ENCODE data around the gene MCM5. TPM values are rescaled to one million over a fixed set of nuclear protein-coding genes. Genes with fewer than 3 reads are reported as not detected.

The MCM5 gene
- total and polyA plus RNA-seq, 2 of the 13 experiments (the other 11 are each of a cell fraction or from before 2014, with no cell fraction given): 40.2 to 93.5 TPM

GRCh38 chr22:35449829-35450689 lies 50.1 kb downstream of the MCM5 start:
- no peak overlapping the region for H2AFZ ChIP-seq (ENCODE audit: low read length)
- H3K36me3 ChIP-seq (replicated peaks in 1 of 2; ENCODE audit: control insufficient read depth in 1 of 2, insufficient read depth in 2 of 2, low read length in 2 of 2): 0 out of 5 replicates have a peak, but pooled peaks cover 0 to 4% of the 10 kb centered on the region in 2 experiments
- H3K4me1 ChIP-seq (ENCODE audit: insufficient read depth, low read length): peaks cover 13% of the 10 kb centered on the region
- DNase-seq (ENCODE audit: low spot score) (no peak), ATAC-seq (no peak), FAIRE-seq (no peak)
- H3K9ac ChIP-seq (ENCODE audit: insufficient read depth, low read depth, low read length): no peak overlapping the region
- no TSS peak for BruUV-seq (replicated peaks)
- no peak for TF ChIP-seq ZNF17 (CRISPR knock-in tag; IDR thresholded peaks at IDR 0.05)
- no peaks in the 10 kb centered on the region for H3K27me3 ChIP-seq (ENCODE audit: control insufficient read depth in 1 of 2, insufficient read depth in 2 of 2, low read length in 2 of 2)
- H3K9me3 ChIP-seq (ENCODE audit: low read length): no peaks in the 10 kb centered on the region
- no peak overlapping the region for H3K4me2 ChIP-seq (ENCODE audit: low read depth, low read length)
- no peaks in the 10 kb centered on the region for H4K20me1 ChIP-seq (ENCODE audit: insufficient read depth, low read length)
- POLR2A ChIA-PET: no interaction called here
- CTCF ChIA-PET (ENCODE audit: low intra/inter-chr PET ratio, low total read pairs): no interaction called here
- no peak overlapping the region for H3K27ac ChIP-seq (ENCODE audit: extremely low read length, insufficient read depth, low read length)
- H3K79me2 ChIP-seq (ENCODE audit: insufficient read depth, low read length): no peaks in the 10 kb centered on the region
- 92% methylated on average over 16 of the region's 17 CpGs for WGBS (ENCODE audit: low lambda C conversion rate)
- in situ Hi-C loops (cut with HindIII; ENCODE audit: extremely low pct_ligation_motif_present, low pct_unique_long_range_greater_than_20kb) (loop anchor here (25.0 kb wide), 1 partner anchor 287 kb away; no protein-coding TSS in a partner anchor), intact Hi-C loops (cut with micrococcal nuclease; ENCODE audit: unreplicated experiment) (no loop called here)
- no peak overlapping the region for H3K4me3 ChIP-seq (replicated peaks in 1 of 3; ENCODE audit: insufficient read depth in 1 of 3, low read depth in 2 of 3, low read length in 3 of 3)

- Histone ChIP-seq H3K4me2 (ENCODE audit: low read depth, low read length) (no peak overlapping the region), H3K27ac (ENCODE audit: extremely low read length, insufficient read depth, low read length) (no peak overlapping the region), H2AFZ (ENCODE audit: low read length) (no peak overlapping the region), H3K4me3 (replicated peaks in 1 of 3; ENCODE audit: insufficient read depth in 1 of 3, low read depth in 2 of 3, low read length in 3 of 3) (no peak overlapping the region), H4K20me1 (ENCODE audit: insufficient read depth, low read length) (no peaks in the 10 kb centered on the region), H3K4me1 (ENCODE audit: insufficient read depth, low read length) (peaks cover 13% of the 10 kb centered on the region), H3K27me3 (ENCODE audit: control insufficient read depth in 1 of 2, insufficient read depth in 2 of 2, low read length in 2 of 2) (no peaks in the 10 kb centered on the region), H3K9me3 (ENCODE audit: low read length) (no peaks in the 10 kb centered on the region), H3K36me3 (replicated peaks in 1 of 2; ENCODE audit: control insufficient read depth in 1 of 2, insufficient read depth in 2 of 2, low read length in 2 of 2) (0 out of 5 replicates have a peak, but pooled peaks cover 0 to 4% of the 10 kb centered on the region in 2 experiments), H3K9ac (ENCODE audit: insufficient read depth, low read depth, low read length) (no peak overlapping the region), H3K79me2 (ENCODE audit: insufficient read depth, low read length) (no peaks in the 10 kb centered on the region)
- ATAC-seq: no peak
- in situ Hi-C loops (cut with HindIII; ENCODE audit: extremely low pct_ligation_motif_present, low pct_unique_long_range_greater_than_20kb) (no loop called here), intact Hi-C loops (cut with micrococcal nuclease; ENCODE audit: unreplicated experiment) (no loop called here)
- TF ChIP-seq RORA (CRISPR knock-in tag; IDR thresholded peaks at IDR 0.05) (no peak), HCFC1 (IDR thresholded peaks at IDR 0.05; ENCODE audit: low read depth, low read length) (no peak), ZNF10 (CRISPR knock-in tag; IDR thresholded peaks at IDR 0.05; ENCODE audit: borderline replicate concordance, low read depth) (no peak), HNRNPL (IDR thresholded peaks at IDR 0.05; ENCODE audit: low read depth, low read length) (no peak), HNRNPUL1 (IDR thresholded peaks at IDR 0.05; ENCODE audit: low read depth, low read length) (no peak), CAMTA2 (CRISPR knock-in tag; IDR thresholded peaks at IDR 0.05; ENCODE audit: borderline replicate concordance) (no peak)
- FAIRE-seq: no peak
- ChIA-PET POLR2A (no interaction called here), CTCF (ENCODE audit: low intra/inter-chr PET ratio, low total read pairs) (no interaction called here)
- no TSS peak for BruUV-seq (replicated peaks)
- DNase-seq (ENCODE audit: low spot score): no peak
- 81% methylated on average over 14 of the region's 18 CpGs for WGBS (ENCODE audit: low lambda C conversion rate)
These were observed 51.1 kb downstream of the MCM5 start for GRCh38 chr22:35450824-35451569.

All from HepG2 (cell line).